CD4-positive, alpha-beta T cell treated with Interleukin-17A for 1 hour (primary cell): ENCODE results near the gene CLNS1A.
A peak's percentile ranks its signal among the peaks of the same experiment; 100 is the strongest.
"Not testable (repeated sequence)": the region's sequence is repeated elsewhere in the genome, so short reads cannot be mapped to it uniquely, and the experiment has no call there.

Source experiments
- DNase-seq: peaks from one replicate; pipeline ENCODE4 v3.0.0-alpha.2; 2020

Gene CLNS1A

GRCh38 chr11:77617892-77618291 is 19.7 kb downstream of the CLNS1A start:
- no peak for DNase-seq

GRCh38 chr11:77611921-77612320 is 25.7 kb downstream of the CLNS1A start:
- DNase-seq, result no peak

GRCh38 chr11:77609234-77609633 is 28.4 kb downstream of the CLNS1A start:
- no peak for DNase-seq

- no peak for DNase-seq
Observed at GRCh38 chr11:77604281-77604680, 33.3 kb downstream of the CLNS1A start.

GRCh38 chr11:77602381-77603088 is 35.1 kb downstream of the CLNS1A start:
- DNase-seq, result no peak

- no peak for DNase-seq
Observed at GRCh38 chr11:77598195-77598594, 39.4 kb downstream of the CLNS1A start.

GRCh38 chr11:77596626-77597025 is 41.0 kb downstream of the CLNS1A start:
- DNase-seq, result no peak

GRCh38 chr11:77593883-77594282 is 43.7 kb downstream of the CLNS1A start:
- DNase-seq, result no peak

GRCh38 chr11:77592727-77593126 is 44.9 kb downstream of the CLNS1A start:
- DNase-seq, result no peak

GRCh38 chr11:77590194-77590782 is 47.3 kb downstream of the CLNS1A start:
- DNase-seq, result peak; percentile 7

GRCh38 chr11:77589521-77590193 is 47.9 kb downstream of the CLNS1A start, which contains the start of gene AQP11:
Gene AQP11 (plus strand): TSS chr11:77589953. CDS start chr11:77589993, 40 bp downstream.
- DNase-seq, result peak; percentile 43

GRCh38 chr11:77589181-77589520 is 48.4 kb downstream of the CLNS1A start:
- no peak for DNase-seq

GRCh38 chr11:77580712-77581337 is 56.8 kb downstream of the CLNS1A start:
- no peak for DNase-seq

GRCh38 chr11:77575428-77575827 is 62.2 kb downstream of the CLNS1A start:
- DNase-seq, result not testable (repeated sequence)

- not testable (repeated sequence) for DNase-seq
Observed at GRCh38 chr11:77570896-77571295, 66.7 kb downstream of the CLNS1A start.

GRCh38 chr11:77569676-77570070 is 67.9 kb downstream of the CLNS1A start:
- no peak for DNase-seq

- DNase-seq, result no peak
Observed at GRCh38 chr11:77568916-77569675, 68.5 kb downstream of the CLNS1A start.

- DNase-seq, result no peak
Observed at GRCh38 chr11:77568306-77568705, 69.3 kb downstream of the CLNS1A start.
